Left colon (tissue), 2 donors: ENCODE measurements around the gene TBC1D5. TPM values are rescaled to one million over a fixed set of nuclear protein-coding genes. Genes with fewer than 3 reads are reported as not detected.
"Not testable (repeated sequence)": the region's sequence is repeated elsewhere in the genome, so short reads cannot be mapped to it uniquely, and the experiment has no call there.

ENCODE experiments used
- ATAC-seq: fragments of 200-7000 bp; cut with Tn5 transposase; one replicate; pipeline ENCODE4 v1.9.1; 2020; ENCODE audit warnings: mild to moderate bottlenecking, moderate library complexity
- DNase-seq, 2 donors: peaks; one replicate each; pipeline ENCODE4 v3.0.0-alpha.2; 2020
- intact Hi-C, 2 donors: fragments of 100-400 bp; cut with DNase I in 1 of 2; cut with micrococcal nuclease in 1 of 2; formaldehyde crosslinking; loops; one replicate each; pipeline versions ENCODE4 v1.11.2 to v1.14.0; 2022; cut with DNase I, micrococcal nuclease
- total RNA-seq, 2 donors: library from RNA; stranded (reverse); fragmentation: NEBNext Ultra II Directional; extraction: Animal tissue kit (Norgen Biotek cat#: 25700); gene quantifications; one replicate each; pipeline ENCODE4 v1.2.1, GENCODE V29; 2021
- donor health status: DM: no; HTN: no; CAD: no.
- donor health status: DM: yes; HTN: yes; CAD: no.

TBC1D5 gene
- total RNA-seq, 2 donors from 2014 or later, result 32.4 to 34.7 TPM

- intact Hi-C loops, result no loop called here
- no peak for DNase-seq
- no peak for ATAC-seq
Measured at GRCh38 chr3:17752436-17752835, 10.0 kb upstream of the TBC1D5 start.

- DNase-seq, result no peak
- ATAC-seq, result peak; percentile 93
- intact Hi-C loops, result no loop called here
Measured at GRCh38 chr3:17749705-17750293, 7.4 kb upstream of the TBC1D5 start.

GRCh38 chr3:17749281-17749680, 6.8 kb upstream of the TBC1D5 start:
- ATAC-seq (peak; percentile 22), DNase-seq (no peak)
- intact Hi-C loops, result no loop called here

- ATAC-seq, result no peak
- intact Hi-C loops, result no loop called here
- no peak for DNase-seq
Measured at GRCh38 chr3:17747890-17748247, 5.4 kb upstream of the TBC1D5 start.

GRCh38 chr3:17747174-17747889, 4.9 kb upstream of the TBC1D5 start:
- ATAC-seq, result no peak
- no peak for DNase-seq
- intact Hi-C loops, result no loop called here

GRCh38 chr3:17745894-17746293, 3.5 kb upstream of the TBC1D5 start:
- intact Hi-C loops, result no loop called here
- DNase-seq (no peak), ATAC-seq (no peak)

- no peak for ATAC-seq
- no peak for DNase-seq
- intact Hi-C loops, result no loop called here
Measured at GRCh38 chr3:17745301-17745700, 2.9 kb upstream of the TBC1D5 start.

GRCh38 chr3:17744693-17745092, 2.3 kb upstream of the TBC1D5 start:
- DNase-seq (no peak), ATAC-seq (no peak)
- intact Hi-C loops, result no loop called here

- DNase-seq (no peak), ATAC-seq (no peak)
- intact Hi-C loops, result no loop called here
Measured at GRCh38 chr3:17743658-17743995, 1.2 kb upstream of the TBC1D5 start.

GRCh38 chr3:17742880-17743657, 638 bp upstream of the TBC1D5 start:
- ATAC-seq (no peak), DNase-seq (no peak)
- intact Hi-C loops, result no loop called here

- DNase-seq (no peak), ATAC-seq (no peak)
- intact Hi-C loops, result no loop called here
Measured at GRCh38 chr3:17741621-17742101, 770 bp downstream of the TBC1D5 start.

GRCh38 chr3:17740721-17741141, 1.7 kb downstream of the TBC1D5 start:
- ATAC-seq (peak; percentile 4), DNase-seq (no peak)
- intact Hi-C loops, result no loop called here

GRCh38 chr3:17738921-17739320, 3.5 kb downstream of the TBC1D5 start:
- ATAC-seq (no peak), DNase-seq (no peak)
- intact Hi-C loops, result no loop called here

- no peak for DNase-seq
- intact Hi-C loops, result no loop called here
- ATAC-seq, result no peak
Measured at GRCh38 chr3:17738219-17738618, 4.2 kb downstream of the TBC1D5 start.

GRCh38 chr3:17737591-17737990, 4.8 kb downstream of the TBC1D5 start:
- DNase-seq, result no peak
- intact Hi-C loops, result no loop called here
- ATAC-seq, result no peak

- intact Hi-C loops, result not testable (repeated sequence)
Measured at GRCh38 chr3:17735362-17735761, 7.1 kb downstream of the TBC1D5 start.

GRCh38 chr3:17733768-17734167, 8.7 kb downstream of the TBC1D5 start:
- no peak for DNase-seq
- intact Hi-C loops, result no loop called here
- ATAC-seq, result no peak

More at GRCh38 chr3:17735362-17735761, 7.1 kb downstream of the TBC1D5 start:
- not testable (repeated sequence) for ATAC-seq, DNase-seq

- intact Hi-C loops, result no loop called here
- no peak for DNase-seq
- ATAC-seq, result no peak
Measured at GRCh38 chr3:17733215-17733614, 9.2 kb downstream of the TBC1D5 start.

GRCh38 chr3:17730318-17730967, 12.0 kb downstream of the TBC1D5 start:
- intact Hi-C loops, result no loop called here
- ATAC-seq (peak; percentile 94), DNase-seq (peak; percentile 61 to 77)

- no peak for ATAC-seq
- intact Hi-C loops, result no loop called here
- no peak for DNase-seq
Measured at GRCh38 chr3:17726313-17726712, 16.1 kb downstream of the TBC1D5 start.
